Coronary artery (tissue), 2 donors: ENCODE data around the gene SDHAF3.
"Not testable (repeated sequence)": the region's sequence is repeated elsewhere in the genome, so short reads cannot be mapped to it uniquely, and the experiment has no call there.

Experiments used
- DNase-seq: peaks from one replicate; pipeline ENCODE4 v3.0.0-alpha.2; 2017; ENCODE audit warnings: low spot score
- H3K27ac ChIP-seq, 2 donors: fragments of 200-600 bp; sonication (generic); one replicate each; pipeline ENCODE4 v1.5.1; 2016 to 2019
- H3K4me3 ChIP-seq: fragments of 200-600 bp; sonication (generic); 2 replicates; pipeline ENCODE4 v1.5.1; 2016; ENCODE audit warnings: mild to moderate bottlenecking, moderate library complexity
- CTCF ChIP-seq: fragments of 200-600 bp; sonication (generic); IDR thresholded peaks from one replicate; pipeline ENCODE4 v1.5.1; 2019; ENCODE audit warnings: antibody characterized with exemption

Gene SDHAF3

GRCh38 chr7:97128736-97129135, 11.2 kb downstream of the SDHAF3 start:
- TF ChIP-seq CTCF: no peak
- DNase-seq: no peak
- Histone ChIP-seq H3K27ac (no peak overlapping the region), H3K4me3 (no peak overlapping the region)

- H3K4me3 ChIP-seq: no peak overlapping the region
- no peak for TF ChIP-seq CTCF
- no peak for DNase-seq
- no peak overlapping the region for H3K27ac ChIP-seq
Observed at GRCh38 chr7:97130417-97131139, 13.1 kb downstream of the SDHAF3 start.

- H3K4me3 ChIP-seq: no peak overlapping the region
- no peak overlapping the region for H3K27ac ChIP-seq
- no peak for DNase-seq
- TF ChIP-seq CTCF: no peak
Observed at GRCh38 chr7:97133159-97133558, 15.7 kb downstream of the SDHAF3 start.

GRCh38 chr7:97138830-97139229, 21.3 kb downstream of the SDHAF3 start:
- H3K27ac ChIP-seq: no peak overlapping the region
- no peak overlapping the region for H3K4me3 ChIP-seq
- no peak for TF ChIP-seq CTCF
- no peak for DNase-seq

- TF ChIP-seq CTCF: no peak
- no peak for DNase-seq
- Histone ChIP-seq H3K4me3 (no peak overlapping the region), H3K27ac (no peak overlapping the region)
Observed at GRCh38 chr7:97145068-97145467, 27.6 kb downstream of the SDHAF3 start.

- no peak for DNase-seq
- no peak overlapping the region for H3K4me3 ChIP-seq
- no peak for TF ChIP-seq CTCF
Observed at GRCh38 chr7:97149843-97150242, 32.3 kb downstream of the SDHAF3 start.

GRCh38 chr7:97155897-97156418, 38.5 kb downstream of the SDHAF3 start:
- no peak for TF ChIP-seq CTCF
- Histone ChIP-seq H3K27ac (no peak overlapping the region), H3K4me3 (no peak overlapping the region)
- no peak for DNase-seq

More at GRCh38 chr7:97149843-97150242, 32.3 kb downstream of the SDHAF3 start:
- H3K27ac ChIP-seq: no peak overlapping the region

- H3K4me3 ChIP-seq, H3K27ac ChIP-seq, DNase-seq: not testable (repeated sequence)
Observed at GRCh38 chr7:97159984-97160383, 42.5 kb downstream of the SDHAF3 start.

GRCh38 chr7:97161609-97162008, 44.1 kb downstream of the SDHAF3 start:
- not testable (repeated sequence) for H3K4me3 ChIP-seq, DNase-seq, H3K27ac ChIP-seq
